NT2/D1 (cell line): ENCODE measurements around the gene FAM217B.

Source experiments
- SUZ12 ChIP-seq: IDR thresholded peaks from 2 replicates; pipeline ENCODE4 v1.6.1; 2011; ENCODE audit not compliant: insufficient read length, insufficient read depth; ENCODE audit errors: extremely low read depth
- YY1 ChIP-seq: IDR thresholded peaks from 2 replicates; pipeline ENCODE4 v1.6.1; 2011; ENCODE audit not compliant: insufficient read length, insufficient read depth

GRCh38 chr20:59891581-59891980 is 48.6 kb upstream of the FAM217B start:
- TF ChIP-seq YY1 (no peak), SUZ12 (no peak)
